IPS DF 6.9 (cell line): ENCODE results near the gene LCOR.

Source experiments
- DNase-seq: peaks from one replicate; pipeline ENCODE4 v3.0.0-alpha.2; 2013; ENCODE audit warnings: low read depth, low spot score
- H3K27ac ChIP-seq: one replicate; pipeline ENCODE4 v1.5.1; 2013; ENCODE audit warnings: low read length, control low read depth
- H3K27me3 ChIP-seq: 2 replicates; pipeline ENCODE4 v1.6.1; 2013; ENCODE audit warnings: mild to moderate bottlenecking, low read length; ENCODE audit not compliant: control insufficient read depth, insufficient read depth
- H3K36me3 ChIP-seq: 2 replicates; pipeline ENCODE4 v1.6.1; 2013; ENCODE audit warnings: low read length; ENCODE audit not compliant: control insufficient read depth, insufficient read depth
- H3K4me1 ChIP-seq: 2 replicates; pipeline ENCODE4 v1.6.1; 2013; ENCODE audit warnings: low read length; ENCODE audit not compliant: control insufficient read depth, insufficient read depth
- H3K4me3 ChIP-seq: 2 replicates; pipeline ENCODE4 v1.5.1; 2013; ENCODE audit warnings: mild to moderate bottlenecking, low read length
- H3K9me3 ChIP-seq: 2 replicates; pipeline ENCODE4 v1.6.1; 2013; ENCODE audit warnings: low read length, inconsistent platforms; ENCODE audit not compliant: control insufficient read depth, insufficient read depth
- WGBS: extraction: QIAGEN DNeasy Blood & Tissue Kit; methylation state at CpG from one replicate; pipeline ENCODE4 v1.1.7; 2013; ENCODE audit warnings: mixed read lengths, missing lambda C conversion rate; ENCODE audit not compliant: insufficient read length, insufficient coverage; 5-methylcytosine and 5-hydroxymethylcytosine counted together

Gene LCOR

DNA sequence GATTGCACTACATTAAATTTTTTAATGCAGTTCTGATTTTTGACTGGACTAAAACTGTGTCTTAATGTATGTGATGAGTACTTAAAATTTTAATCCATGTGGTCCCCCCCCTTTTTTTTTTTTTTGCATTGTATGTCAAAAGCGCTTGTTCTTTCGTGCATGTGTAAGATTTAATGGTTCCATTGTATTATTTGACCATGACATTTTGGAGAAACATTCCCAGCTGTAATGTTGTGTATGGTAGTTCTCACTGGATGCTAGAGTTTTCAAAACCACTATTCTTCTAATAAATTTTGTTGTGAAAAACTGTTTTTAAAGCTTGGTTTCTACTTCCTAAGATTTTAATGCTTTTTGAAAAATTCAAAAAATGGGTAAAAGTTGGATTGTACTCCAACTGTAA is 132.0 kb downstream of the LCOR start:
- no peak for DNase-seq
- H3K36me3 ChIP-seq = no peaks in the 10 kb centered on the region
- no peak overlapping the region for H3K27ac ChIP-seq
- no peaks in the 10 kb centered on the region for H3K27me3 ChIP-seq
- H3K4me1 ChIP-seq = no peaks in the 10 kb centered on the region
- H3K4me3 ChIP-seq = no peak overlapping the region
- WGBS = no CpG with 5 or more reads among the region's 2 CpGs
- H3K9me3 ChIP-seq = no peaks in the 10 kb centered on the region

DNA sequence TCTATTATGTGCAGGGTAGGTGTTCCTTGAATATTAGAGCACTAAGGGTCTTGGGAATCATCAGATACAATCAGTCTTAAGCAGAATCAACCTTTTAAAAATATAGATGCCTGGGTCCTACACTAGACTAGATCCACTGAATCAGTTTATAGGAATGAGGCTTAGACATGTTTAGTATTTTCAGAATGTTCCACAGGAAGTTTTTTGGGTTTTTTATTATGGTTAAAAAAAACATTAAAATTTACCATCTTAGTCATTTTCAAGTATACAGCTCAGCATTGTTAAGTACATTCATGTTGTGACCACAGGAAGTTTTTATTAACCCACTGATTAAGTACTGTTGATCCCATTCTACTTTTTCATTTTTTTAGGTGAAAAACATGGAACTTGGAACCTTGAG is 135.7 kb downstream of the LCOR start:
- Histone ChIP-seq H3K4me3 (no peak overlapping the region), H3K4me1 (no peaks in the 10 kb centered on the region), H3K9me3 (no peaks in the 10 kb centered on the region), H3K36me3 (no peaks in the 10 kb centered on the region), H3K27me3 (no peaks in the 10 kb centered on the region), H3K27ac (no peak overlapping the region)
- no peak for DNase-seq

GRCh38 chr10:96968682-96969423 is 136.8 kb downstream of the LCOR start:
- H3K27ac ChIP-seq = no peak overlapping the region
- H3K4me1 ChIP-seq = no peaks in the 10 kb centered on the region
- DNase-seq = no peak
- WGBS = no CpG with 5 or more reads among the region's 5 CpGs
- H3K4me3 ChIP-seq = no peak overlapping the region
- no peaks in the 10 kb centered on the region for H3K9me3 ChIP-seq
- no peaks in the 10 kb centered on the region for H3K27me3 ChIP-seq
- no peaks in the 10 kb centered on the region for H3K36me3 ChIP-seq

DNA sequence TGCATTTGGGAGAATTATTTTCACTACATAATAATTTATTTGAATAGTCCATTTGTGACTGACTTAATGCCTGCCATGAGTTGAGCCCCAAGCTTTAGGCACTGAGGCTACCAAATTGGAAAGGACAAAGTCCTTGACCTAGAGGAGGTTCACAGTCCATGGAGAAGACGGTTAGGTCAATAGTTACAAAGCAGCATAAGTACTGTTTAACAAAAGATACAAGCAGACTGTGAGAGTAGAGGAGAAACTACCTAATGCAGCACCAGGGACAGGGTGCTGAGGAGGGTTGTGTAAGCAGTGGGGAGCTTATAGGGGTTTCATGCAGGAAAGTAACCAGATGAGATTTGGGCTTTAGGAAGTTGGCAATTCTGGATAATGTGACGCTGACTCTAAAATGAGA is 139.2 kb downstream of the LCOR start:
- no CpG with 5 or more reads among the region's 2 CpGs for WGBS
- DNase-seq = no peak
- no peak overlapping the region for H3K27ac ChIP-seq
- H3K4me1 ChIP-seq = no peaks in the 10 kb centered on the region
- H3K27me3 ChIP-seq = no peaks in the 10 kb centered on the region
- H3K36me3 ChIP-seq = no peaks in the 10 kb centered on the region
- no peaks in the 10 kb centered on the region for H3K9me3 ChIP-seq
- no peak overlapping the region for H3K4me3 ChIP-seq

GRCh38 chr10:96972264-96972663 is 140.2 kb downstream of the LCOR start:
- no peak overlapping the region for H3K27ac ChIP-seq
- WGBS = no CpG with 5 or more reads among the region's 1 CpG
- no peaks in the 10 kb centered on the region for H3K9me3 ChIP-seq
- DNase-seq = no peak
- H3K27me3 ChIP-seq = no peaks in the 10 kb centered on the region
- H3K36me3 ChIP-seq = no peaks in the 10 kb centered on the region
- H3K4me1 ChIP-seq = no peaks in the 10 kb centered on the region
- H3K4me3 ChIP-seq = no peak overlapping the region

- H3K27ac ChIP-seq = no peak overlapping the region
- no peaks in the 10 kb centered on the region for H3K4me1 ChIP-seq
- no peaks in the 10 kb centered on the region for H3K9me3 ChIP-seq
- no peak for DNase-seq
- no peak overlapping the region for H3K4me3 ChIP-seq
- no peaks in the 10 kb centered on the region for H3K27me3 ChIP-seq
- no peaks in the 10 kb centered on the region for H3K36me3 ChIP-seq
- no CpG with 5 or more reads among the region's 5 CpGs for WGBS
Observed at GRCh38 chr10:96973809-96974747, 142.0 kb downstream of the LCOR start.

DNA sequence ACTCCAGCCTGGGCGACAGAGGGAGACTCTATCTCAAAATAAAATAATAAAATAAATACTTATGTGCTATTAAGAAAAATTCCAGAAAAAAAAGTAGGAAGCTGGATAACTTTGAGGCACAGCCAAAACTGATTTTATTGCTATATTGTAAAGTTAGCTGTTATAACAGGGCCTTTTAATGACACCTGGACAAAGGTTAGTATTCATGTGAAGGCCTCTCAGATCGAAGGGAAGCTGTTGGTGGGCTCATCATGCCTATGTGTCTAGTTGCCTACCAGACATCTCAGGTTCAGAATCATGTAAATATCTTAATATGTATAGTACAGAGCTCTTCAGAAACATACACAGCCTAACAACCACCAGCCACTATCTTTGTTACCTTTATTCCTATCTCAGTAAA is 143.0 kb downstream of the LCOR start:
- no peaks in the 10 kb centered on the region for H3K36me3 ChIP-seq
- no peak for DNase-seq
- H3K4me1 ChIP-seq = no peaks in the 10 kb centered on the region
- WGBS = no CpG with 5 or more reads among the region's 2 CpGs
- no peak overlapping the region for H3K27ac ChIP-seq
- H3K4me3 ChIP-seq = no peak overlapping the region
- no peaks in the 10 kb centered on the region for H3K9me3 ChIP-seq
- H3K27me3 ChIP-seq = no peaks in the 10 kb centered on the region

DNA sequence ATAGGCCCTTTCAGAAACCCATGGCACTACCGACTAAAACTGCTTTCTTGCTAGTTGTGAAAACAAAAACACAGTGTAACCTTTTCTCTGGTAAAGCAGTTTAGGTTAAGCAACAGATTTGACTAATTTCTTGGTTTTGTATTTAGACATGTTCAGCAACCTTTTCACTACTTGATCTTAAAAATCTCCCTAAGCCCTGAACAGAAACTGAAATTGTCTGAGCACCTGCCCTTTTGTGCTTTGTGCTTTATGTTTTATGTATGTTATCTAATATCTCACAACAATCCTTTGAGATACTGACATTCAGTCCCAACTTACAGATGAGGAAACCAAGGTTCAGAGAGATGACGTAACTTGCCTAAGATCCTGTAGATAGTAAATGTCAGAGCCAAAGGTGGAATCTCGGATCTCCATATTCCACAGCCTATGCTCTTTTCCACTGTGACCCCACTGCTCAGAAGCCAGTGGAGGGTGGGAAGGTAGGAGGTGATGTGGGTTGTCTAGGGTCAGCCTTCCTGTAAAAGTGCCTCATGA is 146.6 kb downstream of the LCOR start:
- no peak overlapping the region for H3K27ac ChIP-seq
- no peaks in the 10 kb centered on the region for H3K4me1 ChIP-seq
- no peaks in the 10 kb centered on the region for H3K9me3 ChIP-seq
- no peaks in the 10 kb centered on the region for H3K36me3 ChIP-seq
- no peak for DNase-seq
- H3K4me3 ChIP-seq = no peak overlapping the region
- no CpG with 5 or more reads among the region's 3 CpGs for WGBS
- no peaks in the 10 kb centered on the region for H3K27me3 ChIP-seq

GRCh38 chr10:96982149-96982930 is 150.2 kb downstream of the LCOR start:
- DNase-seq = no peak
- Histone ChIP-seq H3K36me3 (no peaks in the 10 kb centered on the region), H3K9me3 (no peaks in the 10 kb centered on the region), H3K4me1 (peaks cover 1% of the 10 kb centered on the region; the same call in 1 of the 2 replicates), H3K27ac (no peak overlapping the region), H3K4me3 (no peak overlapping the region), H3K27me3 (no peaks in the 10 kb centered on the region)
- no CpG with 5 or more reads among the region's 12 CpGs for WGBS

- Histone ChIP-seq H3K4me3 (no peak overlapping the region), H3K4me1 (peaks cover 1% of the 10 kb centered on the region; the same call in 1 of the 2 replicates), H3K27ac (no peak overlapping the region), H3K27me3 (no peaks in the 10 kb centered on the region), H3K9me3 (no peaks in the 10 kb centered on the region), H3K36me3 (no peaks in the 10 kb centered on the region)
- no CpG with 5 or more reads among the region's 14 CpGs for WGBS
- DNase-seq = no peak
Observed at GRCh38 chr10:96984541-96985131, 152.5 kb downstream of the LCOR start.
